IgD-negative memory B cell (primary cell): Measurements from ENCODE around the gene CFH. TPM values are rescaled to one million over a fixed set of nuclear protein-coding genes. Genes with fewer than 3 reads are reported as not detected.
"Not testable (repeated sequence)": the region's sequence is repeated elsewhere in the genome, so short reads cannot be mapped to it uniquely, and the experiment has no call there.

Source experiments
- H3K27ac Mint-ChIP-seq, 3 donors: one replicate each; pipeline ENCODE4 v1.8.0; 2020 to 2022; ENCODE audit warnings: mild to moderate bottlenecking in 3 of 3, mixed read lengths in 3 of 3, moderate library complexity in 1 of 3
- H3K27me3 Mint-ChIP-seq: one replicate; pipeline ENCODE4 v1.8.0; 2021; ENCODE audit warnings: mixed read lengths
- H3K36me3 Mint-ChIP-seq: one replicate; pipeline ENCODE4 v1.8.0; 2020; ENCODE audit warnings: mild to moderate bottlenecking, mixed read lengths
- H3K4me1 Mint-ChIP-seq, 3 donors: one replicate each; pipeline ENCODE4 v1.8.0; 2020 to 2022; ENCODE audit warnings: mixed read lengths in 3 of 3, mild to moderate bottlenecking in 1 of 3
- H3K4me3 Mint-ChIP-seq, 4 donors: one replicate each; pipeline ENCODE4 v1.8.0; 2020 to 2022; ENCODE audit warnings: mild to moderate bottlenecking in 4 of 4, mixed read lengths in 4 of 4, moderate library complexity in 3 of 4
- H3K9me3 Mint-ChIP-seq, 3 donors: one replicate each; pipeline ENCODE4 v1.8.0; 2020 to 2021; ENCODE audit warnings: mixed read lengths in 3 of 3, mild to moderate bottlenecking in 1 of 3
- polyA plus RNA-seq: library from polyadenylated mRNA; unstranded; fragments of 300-500 nt; fragmentation: Illumina TruSeq; gene quantifications from one replicate; pipeline ENCODE4 v1.2.3, GENCODE V29; 2021

Gene CFH
- polyA plus RNA-seq, 1 donor from 2014 or later: not detected

- not testable (repeated sequence) for H3K4me3 Mint-ChIP-seq, H3K4me1 Mint-ChIP-seq, H3K27me3 Mint-ChIP-seq, H3K36me3 Mint-ChIP-seq, H3K9me3 Mint-ChIP-seq, H3K27ac Mint-ChIP-seq
Measured at GRCh38 chr1:196769823-196770222, 118.0 kb downstream of the CFH start.

- Mint-ChIP-seq H3K4me3 (no peak overlapping the region), H3K36me3 (no peaks in the 10 kb centered on the region), H3K4me1 (no peaks in the 10 kb centered on the region), H3K27me3 (peaks cover 1% of the 10 kb centered on the region), H3K27ac (no peak overlapping the region), H3K9me3 (no peaks in the 10 kb centered on the region)
Measured at GRCh38 chr1:196773713-196774112, 121.9 kb downstream of the CFH start.

GRCh38 chr1:196774175-196774574 lies 122.3 kb downstream of the CFH start:
- Mint-ChIP-seq H3K27ac (no peak overlapping the region), H3K4me3 (no peak overlapping the region), H3K9me3 (no peaks in the 10 kb centered on the region), H3K27me3 (no peaks in the 10 kb centered on the region), H3K4me1 (no peaks in the 10 kb centered on the region), H3K36me3 (no peaks in the 10 kb centered on the region)

GRCh38 chr1:196774603-196775002 lies 122.8 kb downstream of the CFH start, which contains the start of gene CFHR3:
TSS of gene CFHR3 (plus strand) at chr1:196774840. CDS start at chr1:196774887, 47 bp downstream.
- Mint-ChIP-seq H3K36me3 (no peaks in the 10 kb centered on the region), H3K4me1 (no peaks in the 10 kb centered on the region), H3K4me3 (no peak within 1 kb of the TSS), H3K9me3 (no peaks in the 10 kb centered on the region), H3K27me3 (no peaks in the 10 kb centered on the region), H3K27ac (no peak within 1 kb of the TSS)

GRCh38 chr1:196777603-196778002 lies 125.8 kb downstream of the CFH start:
- H3K36me3 Mint-ChIP-seq: no peaks in the 10 kb centered on the region
- no peak overlapping the region for H3K4me3 Mint-ChIP-seq
- H3K27ac Mint-ChIP-seq: no peak overlapping the region
- no peaks in the 10 kb centered on the region for H3K27me3 Mint-ChIP-seq
- no peaks in the 10 kb centered on the region for H3K9me3 Mint-ChIP-seq
- H3K4me1 Mint-ChIP-seq: no peaks in the 10 kb centered on the region

GRCh38 chr1:196779093-196779492 lies 127.2 kb downstream of the CFH start:
- Mint-ChIP-seq H3K27ac (no peak overlapping the region), H3K36me3 (no peaks in the 10 kb centered on the region), H3K4me1 (no peaks in the 10 kb centered on the region), H3K4me3 (no peak overlapping the region), H3K27me3 (no peaks in the 10 kb centered on the region), H3K9me3 (no peaks in the 10 kb centered on the region)

GRCh38 chr1:196791252-196791651 lies 139.4 kb downstream of the CFH start:
- H3K36me3 Mint-ChIP-seq, H3K27me3 Mint-ChIP-seq, H3K4me3 Mint-ChIP-seq, H3K9me3 Mint-ChIP-seq, H3K27ac Mint-ChIP-seq, H3K4me1 Mint-ChIP-seq: not testable (repeated sequence)

GRCh38 chr1:196794103-196794502 lies 142.3 kb downstream of the CFH start:
- not testable (repeated sequence) for H3K27me3 Mint-ChIP-seq, H3K4me3 Mint-ChIP-seq, H3K9me3 Mint-ChIP-seq, H3K4me1 Mint-ChIP-seq, H3K27ac Mint-ChIP-seq, H3K36me3 Mint-ChIP-seq

Other genes with a start within 250 kb of the CFH start
- not detected for gene KCNT2, start 43.6 kb upstream of the CFH start, polyA plus RNA-seq
- not detected for gene CFHR3, start 122.8 kb downstream of the CFH start, polyA plus RNA-seq
- not detected for gene CFHR1, start 167.7 kb downstream of the CFH start, polyA plus RNA-seq
- gene CFHR4, start 236.0 kb downstream of the CFH start, polyA plus RNA-seq: not detected